Neural cell (in vitro differentiated cells): ENCODE measurements around the gene PDS5B.

ENCODE experiments used
- CTCF ChIP-seq: fragments of 450-650 bp; IDR thresholded peaks from 2 replicates; pipeline ENCODE4 v1.5.1; 2014; ENCODE audit warnings: antibody characterized with exemption, mild to moderate bottlenecking, moderate library complexity; ENCODE audit not compliant: poor library complexity, severe bottlenecking
- EP300 ChIP-seq: fragments of 450-650 bp; conservative IDR thresholded peaks from 2 replicates; pipeline ENCODE4 v1.6.1; 2014; ENCODE audit warnings: antibody characterized with exemption, mild to moderate bottlenecking, moderate library complexity; ENCODE audit not compliant: poor library complexity, severe bottlenecking
- EZH2 ChIP-seq: fragments of 200-600, 300-800 bp; shearing (Covaris generic), sonication (generic); IDR thresholded peaks from 2 replicates; pipeline ENCODE4 v1.6.1; 2014; ENCODE audit warnings: antibody characterized with exemption, low read length, borderline replicate concordance, mild to moderate bottlenecking; ENCODE audit not compliant: insufficient read depth, poor library complexity, severe bottlenecking
- POLR2AphosphoS5 ChIP-seq: IDR thresholded peaks from 2 replicates; pipeline ENCODE4 v1.6.1; 2012
- RAD21 ChIP-seq: fragments of 450-650 bp; conservative IDR thresholded peaks from 2 replicates; pipeline ENCODE4 v1.6.1; 2014; ENCODE audit warnings: antibody characterized with exemption, mild to moderate bottlenecking, moderate library complexity
- REST ChIP-seq: IDR thresholded peaks from 2 replicates; pipeline ENCODE4 v1.6.1; 2012; ENCODE audit warnings: borderline replicate concordance
- SMC3 ChIP-seq: fragments of 450-650 bp; conservative IDR thresholded peaks from 2 replicates; pipeline ENCODE4 v1.6.1; 2014; ENCODE audit warnings: antibody characterized with exemption, mild to moderate bottlenecking, moderate library complexity; ENCODE audit not compliant: poor library complexity
- TAF1 ChIP-seq: IDR thresholded peaks from 2 replicates; pipeline ENCODE4 v1.6.1; 2012; ENCODE audit warnings: low read depth

DNA sequence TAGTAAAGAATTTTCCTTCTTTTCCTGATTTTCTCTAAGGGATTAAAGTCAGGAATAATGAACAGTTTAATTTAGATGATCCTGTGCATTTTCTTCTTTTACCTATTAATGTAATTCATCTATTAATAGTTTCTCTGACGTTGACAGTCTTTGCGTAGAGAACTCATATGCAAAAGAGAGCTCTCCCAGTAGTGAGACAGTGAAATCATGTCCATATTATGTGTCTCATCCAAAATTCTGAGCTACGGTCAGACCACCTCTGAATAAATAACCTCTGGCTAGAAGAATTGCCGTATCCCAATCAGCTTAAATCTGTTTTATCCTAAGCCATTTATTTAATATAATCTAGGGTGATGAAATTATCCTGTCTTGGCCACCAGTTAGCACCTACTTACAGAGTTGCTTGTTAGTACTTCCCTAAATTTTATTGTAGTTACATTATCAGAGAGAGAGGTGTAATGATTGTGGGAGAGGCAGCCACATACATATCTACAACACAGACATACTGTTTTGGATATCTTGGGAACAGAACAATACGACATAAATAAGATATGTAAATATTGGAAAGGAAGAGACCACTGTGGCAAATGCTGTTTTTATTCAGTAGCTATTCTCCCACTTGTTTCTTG lies 30.7 kb downstream of the PDS5B start:
- TF ChIP-seq CTCF = no peak
- TF ChIP-seq EZH2 = no peak
- no peak for TF ChIP-seq RAD21
- TF ChIP-seq POLR2AphosphoS5 = no peak
- no peak for TF ChIP-seq EP300
- TF ChIP-seq REST = no peak
- no peak for TF ChIP-seq TAF1
- no peak for TF ChIP-seq SMC3
